Suppressor macrophage treated with lipopolysaccharide for 4 hours (primary cell): ENCODE measurements around the gene AXIN2.
"Not testable (repeated sequence)": the region's sequence is repeated elsewhere in the genome, so short reads cannot be mapped to it uniquely, and the experiment has no call there.

Experiments
- DNase-seq: peaks from one replicate; pipeline ENCODE4 v3.0.0-alpha.2; 2020

AXIN2 gene

GRCh38 chr17:65535777-65536572 lies 25.5 kb downstream of the AXIN2 start:
- no peak for DNase-seq

GRCh38 chr17:65533852-65534457 lies 27.5 kb downstream of the AXIN2 start:
- no peak for DNase-seq

- DNase-seq, result no peak
Measured at GRCh38 chr17:65533056-65533745, 28.2 kb downstream of the AXIN2 start.

GRCh38 chr17:65532101-65532890 lies 29.2 kb downstream of the AXIN2 start:
- DNase-seq, result no peak

- DNase-seq, result no peak
Measured at GRCh38 chr17:65531256-65532100, 30.0 kb downstream of the AXIN2 start.

GRCh38 chr17:65530523-65531255 lies 30.8 kb downstream of the AXIN2 start:
- no peak for DNase-seq

GRCh38 chr17:65529761-65530522 lies 31.5 kb downstream of the AXIN2 start:
- DNase-seq, result no peak

- DNase-seq, result no peak
Measured at GRCh38 chr17:65529040-65529633, 32.3 kb downstream of the AXIN2 start.

- no peak for DNase-seq
Measured at GRCh38 chr17:65527857-65528591, 33.4 kb downstream of the AXIN2 start.

- DNase-seq, result no peak
Measured at GRCh38 chr17:65527381-65527780, 34.1 kb downstream of the AXIN2 start.

- DNase-seq, result not testable (repeated sequence)
Measured at GRCh38 chr17:65526854-65527253, 34.6 kb downstream of the AXIN2 start.

GRCh38 chr17:65523853-65524664 lies 37.4 kb downstream of the AXIN2 start:
- DNase-seq, result no peak

GRCh38 chr17:65523411-65523810 lies 38.0 kb downstream of the AXIN2 start:
- DNase-seq, result no peak

GRCh38 chr17:65522751-65523404 lies 38.6 kb downstream of the AXIN2 start:
- DNase-seq, result no peak

GRCh38 chr17:65519462-65519861 lies 42.0 kb downstream of the AXIN2 start:
- no peak for DNase-seq

GRCh38 chr17:65518256-65518655 lies 43.2 kb downstream of the AXIN2 start:
- no peak for DNase-seq

- DNase-seq, result no peak
Measured at GRCh38 chr17:65515959-65516948, 45.2 kb downstream of the AXIN2 start.
